Activated naive CD4-positive, alpha-beta T cell treated with anti-CD3 and anti-CD28 coated beads for 36 hours (primary cell): ENCODE data around the gene SYNDIG1. TPM values are rescaled to one million over a fixed set of nuclear protein-coding genes. Genes with fewer than 3 reads are reported as not detected.

Experiments
- CTCF ChIA-PET: fragments of 350-600 bp; sonication (Branson Sonifier 250); formaldehyde crosslinking; loops from one replicate; lab custom pipeline; 2021; ENCODE audit warnings: antibody characterized with exemption; lab: Charles Lee
- DNase-seq: peaks from one replicate; pipeline ENCODE4 v3.0.0-alpha.2; 2020
- H3K27ac Mint-ChIP-seq: one replicate; pipeline ENCODE4 v1.8.0; 2021; ENCODE audit warnings: mild to moderate bottlenecking, mixed read lengths
- H3K27me3 Mint-ChIP-seq: one replicate; pipeline ENCODE4 v1.8.0; 2021; ENCODE audit warnings: low read depth, mixed read lengths
- H3K36me3 Mint-ChIP-seq: one replicate; pipeline ENCODE4 v1.8.0; 2021; ENCODE audit warnings: low read depth, mixed read lengths
- H3K4me1 Mint-ChIP-seq: one replicate; pipeline ENCODE4 v1.8.0; 2021; ENCODE audit warnings: low read depth, mixed read lengths
- H3K4me3 Mint-ChIP-seq: one replicate; pipeline ENCODE4 v1.8.0; 2021; ENCODE audit warnings: mild to moderate bottlenecking, moderate library complexity, mixed read lengths
- H3K9me3 Mint-ChIP-seq: one replicate; pipeline ENCODE4 v1.8.0; 2021; ENCODE audit warnings: mixed read lengths
- intact Hi-C: fragments of 100-400 bp; cut with micrococcal nuclease; formaldehyde crosslinking; loops from one replicate; pipeline ENCODE4 v1.15.1; 2023
- total RNA-seq, 2 experiments: library from RNA; stranded (reverse); gene quantifications; one replicate each; pipeline ENCODE4 v1.2.3, GENCODE V29; 2021

SYNDIG1 gene
- total RNA-seq, 2 experiments from 2014 or later: not detected

DNA sequence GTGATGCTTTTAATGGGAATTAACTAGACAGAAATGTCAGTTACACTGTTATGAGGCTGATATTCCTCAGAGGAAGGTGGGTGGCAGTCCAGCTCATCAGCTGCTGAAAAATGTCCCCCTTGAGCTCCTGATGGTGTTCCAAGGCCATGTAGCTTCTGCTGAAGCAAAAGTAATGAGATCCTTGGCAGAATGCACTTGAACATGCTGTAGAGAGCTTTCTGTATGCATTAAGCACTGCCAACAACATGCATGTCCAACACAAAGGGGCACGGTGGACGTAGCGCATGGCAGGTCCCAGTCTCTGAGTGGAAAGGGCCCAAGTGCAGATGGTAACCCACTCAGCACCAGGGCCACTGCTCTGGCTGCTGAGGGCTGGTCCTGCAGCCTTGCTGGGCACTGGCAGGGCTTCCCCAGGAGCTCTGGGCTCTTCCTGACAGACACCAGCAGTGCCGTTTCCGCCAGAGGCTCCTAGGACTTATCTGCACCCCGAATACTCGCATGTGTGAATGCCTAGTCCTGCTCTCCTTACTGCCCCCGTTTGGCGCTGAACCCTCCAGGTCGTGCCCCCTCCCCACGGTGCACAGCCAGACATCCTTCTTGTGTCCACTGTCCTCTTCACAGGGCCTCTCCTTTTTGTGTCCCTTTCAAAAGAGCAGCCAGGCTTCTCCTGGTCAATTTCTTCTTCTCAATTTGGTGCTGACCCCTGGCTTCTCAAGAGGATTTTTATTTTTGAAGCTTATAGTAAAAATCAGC, 18.6 kb upstream of the SYNDIG1 start:
- DNase-seq: no peak
- H3K4me1 Mint-ChIP-seq: peaks cover 6% of the 10 kb centered on the region
- no peaks in the 10 kb centered on the region for H3K27me3 Mint-ChIP-seq
- H3K4me3 Mint-ChIP-seq: no peak overlapping the region
- no peaks in the 10 kb centered on the region for H3K36me3 Mint-ChIP-seq
- CTCF ChIA-PET: interaction anchor here (0.6 kb wide), 1 partner anchor 81 kb away, joined by 3 read pairs; no protein-coding TSS in a partner anchor
- no peaks in the 10 kb centered on the region for H3K9me3 Mint-ChIP-seq
- H3K27ac Mint-ChIP-seq: no peak overlapping the region
- intact Hi-C loops: no loop called here

DNA sequence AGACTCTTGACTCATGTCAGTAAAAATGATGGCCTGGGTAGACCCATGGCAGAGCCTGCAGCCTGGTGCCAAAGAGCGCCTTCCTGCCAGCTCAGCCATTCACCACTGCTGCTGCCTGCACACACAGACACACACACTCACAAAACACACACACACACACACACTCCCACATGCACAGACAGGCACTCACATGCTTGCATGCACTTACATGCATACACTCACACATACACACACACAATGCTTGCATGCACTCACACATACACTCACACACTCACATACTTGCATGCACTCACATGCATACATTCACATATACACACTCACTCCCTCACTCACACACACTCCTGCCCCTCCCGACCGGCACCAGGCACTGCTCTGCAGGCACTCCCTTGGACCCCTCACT, 18.0 kb upstream of the SYNDIG1 start:
- H3K27ac Mint-ChIP-seq: no peak overlapping the region
- no peak for DNase-seq
- no peak overlapping the region for H3K4me3 Mint-ChIP-seq
- H3K27me3 Mint-ChIP-seq: no peaks in the 10 kb centered on the region
- peaks cover 6% of the 10 kb centered on the region for H3K4me1 Mint-ChIP-seq
- CTCF ChIA-PET: no interaction called here
- intact Hi-C loops: no loop called here
- H3K9me3 Mint-ChIP-seq: no peaks in the 10 kb centered on the region
- H3K36me3 Mint-ChIP-seq: no peaks in the 10 kb centered on the region

DNA sequence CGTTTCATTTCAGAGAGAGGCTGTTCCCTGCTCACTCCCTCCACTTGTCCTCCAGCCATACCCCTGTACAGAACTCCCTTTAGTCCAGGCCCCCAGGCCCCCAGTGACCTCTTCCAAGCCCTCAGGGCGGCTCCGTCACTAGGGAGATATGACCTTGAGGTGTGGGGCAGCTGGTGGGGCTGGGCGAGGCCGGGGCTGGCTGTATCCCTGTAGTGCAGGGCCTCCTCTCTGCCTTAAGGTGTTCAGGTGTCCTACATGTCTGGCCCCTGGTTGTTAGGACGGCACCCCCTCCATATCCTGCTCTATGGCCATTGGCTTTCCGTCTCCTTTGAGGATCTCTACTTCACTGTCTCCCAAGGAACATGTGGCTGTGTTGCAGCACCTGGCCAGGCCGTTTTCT, 17.4 kb upstream of the SYNDIG1 start:
- Mint-ChIP-seq H3K36me3 (no peaks in the 10 kb centered on the region), H3K4me1 (peaks cover 6% of the 10 kb centered on the region), H3K27ac (no peak overlapping the region), H3K9me3 (no peaks in the 10 kb centered on the region), H3K27me3 (no peaks in the 10 kb centered on the region), H3K4me3 (no peak overlapping the region)
- intact Hi-C loops: no loop called here
- DNase-seq: no peak
- CTCF ChIA-PET: no interaction called here

DNA sequence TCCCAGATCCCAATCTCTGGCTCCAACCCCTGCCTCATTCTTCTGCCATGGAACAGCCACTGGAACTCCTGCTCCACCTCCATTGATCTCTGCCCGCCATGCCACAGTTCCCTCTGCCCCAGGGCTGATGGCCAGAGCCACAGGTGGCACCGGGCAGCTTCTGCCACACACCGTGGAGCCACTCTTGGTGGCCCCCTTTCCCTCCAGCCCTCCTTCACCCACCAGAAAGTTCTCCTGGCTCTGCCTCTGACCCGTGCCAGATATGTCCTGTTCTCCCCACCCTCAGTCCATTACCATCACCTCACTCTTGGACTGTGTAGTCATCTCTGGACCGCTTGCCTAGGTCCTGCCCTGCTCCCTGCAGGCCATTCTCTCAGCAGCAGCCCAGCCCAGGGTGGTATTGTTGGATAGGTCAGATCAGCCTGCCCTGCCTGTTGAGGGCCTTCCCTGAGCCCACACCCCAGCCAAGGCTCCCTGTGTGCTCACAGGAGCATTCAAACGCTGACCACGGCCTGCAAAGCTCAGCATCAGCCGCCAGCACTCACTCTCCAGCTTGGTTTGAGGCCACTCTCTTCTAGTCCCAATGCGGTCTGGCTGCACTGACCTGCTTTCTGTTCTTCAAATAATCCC, 16.8 kb upstream of the SYNDIG1 start:
- CTCF ChIA-PET: no interaction called here
- H3K4me3 Mint-ChIP-seq: no peak overlapping the region
- intact Hi-C loops: no loop called here

DNA sequence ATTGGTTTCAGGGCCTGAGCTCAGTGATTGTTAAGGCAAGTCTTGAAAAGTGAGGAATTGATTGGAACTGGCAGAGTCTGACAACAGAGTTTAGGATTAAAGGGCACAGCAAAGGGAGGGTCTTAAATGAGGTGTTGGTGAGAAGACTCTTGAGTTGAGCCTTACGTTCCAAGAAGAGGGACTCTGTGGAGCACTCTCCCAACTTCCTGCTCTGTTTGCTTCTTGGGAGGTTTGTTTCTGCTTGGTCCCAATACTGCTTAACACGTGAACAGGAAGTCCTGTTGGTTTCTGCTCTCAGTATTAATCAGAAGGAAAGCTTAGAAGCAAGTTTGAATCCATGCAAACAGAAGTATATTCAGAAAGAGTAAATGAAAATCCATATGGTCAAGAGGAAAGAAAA, 15.6 kb upstream of the SYNDIG1 start:
- Mint-ChIP-seq H3K27me3 (no peaks in the 10 kb centered on the region), H3K27ac (no peak overlapping the region), H3K4me1 (peaks cover 5% of the 10 kb centered on the region), H3K9me3 (no peaks in the 10 kb centered on the region), H3K4me3 (no peak overlapping the region), H3K36me3 (no peaks in the 10 kb centered on the region)
- CTCF ChIA-PET: no interaction called here
- no peak for DNase-seq
- intact Hi-C loops: no loop called here

More for the DNA sequence above, 16.8 kb upstream of the SYNDIG1 start:
- Mint-ChIP-seq H3K9me3 (no peaks in the 10 kb centered on the region), H3K36me3 (no peaks in the 10 kb centered on the region), H3K27ac (no peak overlapping the region), H3K4me1 (peaks cover 6% of the 10 kb centered on the region), H3K27me3 (no peaks in the 10 kb centered on the region)
- DNase-seq: no peak

DNA sequence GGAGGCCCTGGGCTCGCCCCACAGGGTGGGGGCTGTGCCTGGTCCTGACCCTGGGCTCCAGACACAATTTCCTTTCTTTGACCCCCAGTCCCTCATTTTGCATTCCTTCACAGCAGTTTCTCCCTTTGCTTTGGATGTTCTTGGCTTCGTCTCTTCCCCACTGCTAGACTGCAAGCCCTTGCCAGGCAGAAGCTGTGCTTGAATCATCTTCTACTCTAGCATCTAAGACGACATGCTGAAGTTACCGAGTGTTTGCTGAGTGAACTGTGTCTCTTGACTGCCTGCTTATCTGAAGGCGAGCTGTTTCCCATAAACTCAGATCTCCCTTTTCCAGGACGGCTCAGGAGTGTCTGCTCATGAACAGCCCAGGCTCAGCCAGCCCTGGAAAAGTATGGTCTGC, 14.3 kb upstream of the SYNDIG1 start:
- DNase-seq: no peak
- H3K4me3 Mint-ChIP-seq: no peak overlapping the region
- no peaks in the 10 kb centered on the region for H3K27me3 Mint-ChIP-seq
- CTCF ChIA-PET: no interaction called here
- H3K4me1 Mint-ChIP-seq: peaks cover 5% of the 10 kb centered on the region
- intact Hi-C loops: no loop called here
- no peaks in the 10 kb centered on the region for H3K36me3 Mint-ChIP-seq
- no peak overlapping the region for H3K27ac Mint-ChIP-seq
- H3K9me3 Mint-ChIP-seq: no peaks in the 10 kb centered on the region

DNA sequence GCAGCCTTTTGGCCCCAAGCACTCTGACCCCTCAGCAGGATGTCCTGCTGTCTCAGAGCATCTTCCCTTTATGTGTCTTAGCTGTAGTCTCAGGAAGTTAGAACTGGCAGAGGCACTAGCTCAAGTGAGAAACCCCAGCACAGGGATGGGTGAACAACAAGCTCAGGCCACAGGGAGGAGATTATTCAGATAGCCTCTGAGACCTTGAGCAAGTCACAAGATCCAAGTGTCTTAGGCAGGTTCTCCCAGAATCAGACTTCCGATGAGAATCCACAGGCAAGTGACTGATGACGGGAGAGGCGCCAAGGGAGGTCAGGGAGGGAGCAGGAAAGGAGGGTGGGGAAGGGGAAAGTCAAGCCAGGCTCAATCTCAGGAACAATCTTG, 13.0 kb upstream of the SYNDIG1 start:
- H3K9me3 Mint-ChIP-seq: no peaks in the 10 kb centered on the region
- intact Hi-C loops: no loop called here
- no peak for DNase-seq
- no peak overlapping the region for H3K4me3 Mint-ChIP-seq
- CTCF ChIA-PET: no interaction called here
- no peaks in the 10 kb centered on the region for H3K36me3 Mint-ChIP-seq
- no peaks in the 10 kb centered on the region for H3K27me3 Mint-ChIP-seq
- peaks cover 5% of the 10 kb centered on the region for H3K4me1 Mint-ChIP-seq
- H3K27ac Mint-ChIP-seq: no peak overlapping the region

DNA sequence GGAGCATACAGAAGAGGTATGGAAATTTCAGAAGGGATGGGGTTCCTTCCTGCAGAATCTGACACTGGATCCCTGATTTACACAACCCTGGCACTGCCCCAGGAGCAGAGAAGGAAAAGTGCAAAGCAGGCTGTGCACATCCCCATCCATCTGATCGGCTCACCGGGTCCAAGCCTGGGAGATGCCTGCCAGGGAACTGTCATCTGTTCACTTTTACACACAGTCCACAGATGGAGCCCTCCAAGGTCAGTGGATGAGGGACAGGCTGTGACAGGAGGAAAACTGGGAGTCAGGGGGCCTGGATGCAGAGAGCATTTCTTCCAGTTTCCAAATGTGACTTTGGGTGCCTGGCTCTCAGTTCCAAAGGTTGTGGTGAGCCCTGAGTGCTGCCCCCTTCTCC, 11.0 kb upstream of the SYNDIG1 start:
- CTCF ChIA-PET: no interaction called here
- Mint-ChIP-seq H3K36me3 (no peaks in the 10 kb centered on the region), H3K27me3 (no peaks in the 10 kb centered on the region), H3K4me3 (no peak overlapping the region), H3K9me3 (no peaks in the 10 kb centered on the region), H3K4me1 (peaks cover 5% of the 10 kb centered on the region), H3K27ac (no peak overlapping the region)
- intact Hi-C loops: no loop called here
- DNase-seq: no peak

DNA sequence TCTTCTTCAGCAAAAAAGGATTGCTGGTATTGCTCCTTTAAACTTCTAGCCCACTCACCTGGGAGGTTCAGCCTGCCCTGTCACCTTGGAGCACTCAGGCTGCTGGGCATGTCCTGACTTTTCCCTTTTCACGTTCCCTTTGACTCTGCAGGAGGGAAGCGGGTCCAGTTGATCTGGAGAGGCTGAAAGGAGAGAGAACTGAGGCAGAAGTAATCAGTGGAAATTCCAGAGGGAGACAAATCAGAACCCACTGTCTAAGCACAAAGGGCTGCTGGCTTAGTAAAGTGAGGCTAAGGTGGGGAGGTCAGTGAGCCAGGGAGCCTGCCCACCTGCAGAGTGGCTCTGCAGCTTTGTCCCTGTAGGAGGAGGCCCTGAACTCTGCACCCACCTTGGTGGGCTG, 9.7 kb upstream of the SYNDIG1 start:
- Mint-ChIP-seq H3K36me3 (no peaks in the 10 kb centered on the region), H3K27me3 (no peaks in the 10 kb centered on the region), H3K4me3 (no peak overlapping the region), H3K27ac (no peak overlapping the region), H3K9me3 (no peaks in the 10 kb centered on the region), H3K4me1 (no peaks in the 10 kb centered on the region)
- CTCF ChIA-PET: no interaction called here
- DNase-seq: no peak
- intact Hi-C loops: no loop called here

DNA sequence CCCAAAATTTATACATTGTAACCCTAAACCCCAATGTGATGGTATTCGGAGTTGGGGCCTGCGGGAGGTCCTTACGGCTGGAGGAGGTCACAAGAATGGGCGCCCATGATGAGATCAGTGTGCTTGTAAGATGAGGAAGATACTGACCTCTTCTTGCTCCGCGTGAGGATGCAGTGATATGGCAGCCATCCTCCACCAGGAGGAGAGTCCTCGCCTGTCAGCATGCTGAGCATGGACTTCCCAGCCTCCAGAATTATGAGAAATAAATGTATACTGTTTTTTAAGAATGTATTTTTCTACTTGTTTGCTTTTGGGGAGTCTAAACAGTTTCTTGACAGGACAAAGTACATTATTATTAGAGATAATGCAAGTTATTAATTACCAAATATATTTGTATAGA, 8.7 kb upstream of the SYNDIG1 start:
- Mint-ChIP-seq H3K27ac (no peak overlapping the region), H3K9me3 (no peaks in the 10 kb centered on the region), H3K4me1 (no peaks in the 10 kb centered on the region), H3K27me3 (no peaks in the 10 kb centered on the region), H3K4me3 (no peak overlapping the region), H3K36me3 (no peaks in the 10 kb centered on the region)
- intact Hi-C loops: no loop called here
- CTCF ChIA-PET: no interaction called here
- DNase-seq: no peak

DNA sequence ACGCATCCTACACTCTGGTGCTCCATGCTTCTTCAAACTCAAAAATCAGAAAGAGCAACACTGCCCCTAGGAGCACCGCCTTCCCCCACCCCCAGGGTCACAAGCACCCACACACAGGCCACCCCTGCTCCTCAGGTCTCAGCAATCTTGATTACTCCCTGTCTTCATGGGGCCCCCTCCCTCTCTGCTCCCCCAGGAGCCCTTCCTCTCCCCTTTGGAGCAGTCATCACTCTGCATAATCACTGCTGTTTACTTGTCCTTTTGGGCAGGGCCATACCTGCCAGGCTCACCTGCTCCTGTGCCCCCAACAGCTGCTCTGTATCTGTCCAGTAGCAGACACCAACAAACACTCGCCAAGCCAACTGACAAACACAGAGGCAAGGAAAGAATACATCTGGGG, 7.6 kb upstream of the SYNDIG1 start:
- Mint-ChIP-seq H3K27me3 (no peaks in the 10 kb centered on the region), H3K4me3 (no peak overlapping the region), H3K36me3 (no peaks in the 10 kb centered on the region), H3K9me3 (no peaks in the 10 kb centered on the region), H3K4me1 (no peaks in the 10 kb centered on the region), H3K27ac (no peak overlapping the region)
- DNase-seq: no peak
- CTCF ChIA-PET: no interaction called here
- intact Hi-C loops: no loop called here

DNA sequence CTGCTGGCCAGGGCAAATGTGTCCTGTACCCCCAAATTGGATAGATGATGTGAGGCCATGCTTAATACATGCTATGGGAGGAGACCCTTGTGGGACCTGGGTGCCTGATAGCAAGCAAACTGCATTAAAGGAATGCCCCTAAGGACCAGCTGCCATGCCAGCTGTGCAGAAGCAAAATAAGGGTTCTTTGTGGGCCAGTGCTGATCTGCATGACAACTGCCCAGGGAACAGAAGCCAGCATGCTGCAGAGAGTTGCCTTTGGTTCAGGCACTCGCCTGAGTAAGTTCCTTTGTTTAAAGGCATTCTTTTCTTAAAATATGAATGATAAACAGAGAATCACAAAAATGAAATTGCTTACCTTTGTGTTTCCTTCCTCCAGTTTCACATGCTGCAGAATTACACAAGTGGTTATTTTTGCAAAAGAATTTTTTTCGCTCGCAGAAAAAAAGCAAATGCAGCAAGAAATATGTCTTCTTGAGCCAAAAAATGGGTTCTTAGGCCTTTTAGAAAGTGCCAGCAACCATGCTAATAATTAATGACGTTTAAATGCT, 6.9 kb upstream of the SYNDIG1 start:
- CTCF ChIA-PET: no interaction called here
- no peaks in the 10 kb centered on the region for H3K4me1 Mint-ChIP-seq
- H3K4me3 Mint-ChIP-seq: no peak overlapping the region
- peaks cover 2% of the 10 kb centered on the region for H3K27me3 Mint-ChIP-seq
- H3K27ac Mint-ChIP-seq: no peak overlapping the region
- DNase-seq: no peak
- H3K9me3 Mint-ChIP-seq: no peaks in the 10 kb centered on the region
- H3K36me3 Mint-ChIP-seq: no peaks in the 10 kb centered on the region
- intact Hi-C loops: no loop called here

DNA sequence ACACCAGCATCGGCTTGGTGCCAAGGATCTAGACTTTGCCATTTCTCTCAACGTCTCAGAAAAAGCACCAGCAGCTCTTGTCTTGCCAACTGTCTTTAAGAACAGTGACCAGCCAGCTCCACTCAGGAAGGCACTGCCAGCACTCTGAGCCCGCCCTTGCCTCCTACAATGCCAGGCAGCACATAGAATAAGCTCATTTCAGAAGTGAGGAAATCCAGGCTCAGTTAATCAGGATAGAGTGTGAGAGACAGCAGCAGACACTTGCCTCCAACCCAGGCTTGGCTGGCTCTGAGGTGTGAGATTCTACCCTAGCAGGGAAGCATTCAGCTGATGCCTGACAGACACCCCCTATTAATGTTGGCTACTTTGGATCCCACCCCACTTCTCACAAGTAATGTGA, 4.3 kb upstream of the SYNDIG1 start:
- no peak overlapping the region for H3K27ac Mint-ChIP-seq
- peaks cover 4% of the 10 kb centered on the region for H3K4me1 Mint-ChIP-seq
- DNase-seq: no peak
- no peak overlapping the region for H3K4me3 Mint-ChIP-seq
- intact Hi-C loops: no loop called here
- H3K9me3 Mint-ChIP-seq: no peaks in the 10 kb centered on the region
- no peaks in the 10 kb centered on the region for H3K36me3 Mint-ChIP-seq
- H3K27me3 Mint-ChIP-seq: peaks cover 16% of the 10 kb centered on the region
- CTCF ChIA-PET: interaction anchor here (0.6 kb wide), 1 partner anchor 56 kb away, joined by 3 read pairs; no protein-coding TSS in a partner anchor
